Measurements from ENCODE around the gene KIRREL1. TPM values are rescaled to one million over a fixed set of nuclear protein-coding genes. Genes with fewer than 3 reads are reported as not detected.

KIRREL1 gene
- total RNA-seq, 6 experiments from 2014 or later, result 99.5 to 121 (median 107) TPM

DNA sequence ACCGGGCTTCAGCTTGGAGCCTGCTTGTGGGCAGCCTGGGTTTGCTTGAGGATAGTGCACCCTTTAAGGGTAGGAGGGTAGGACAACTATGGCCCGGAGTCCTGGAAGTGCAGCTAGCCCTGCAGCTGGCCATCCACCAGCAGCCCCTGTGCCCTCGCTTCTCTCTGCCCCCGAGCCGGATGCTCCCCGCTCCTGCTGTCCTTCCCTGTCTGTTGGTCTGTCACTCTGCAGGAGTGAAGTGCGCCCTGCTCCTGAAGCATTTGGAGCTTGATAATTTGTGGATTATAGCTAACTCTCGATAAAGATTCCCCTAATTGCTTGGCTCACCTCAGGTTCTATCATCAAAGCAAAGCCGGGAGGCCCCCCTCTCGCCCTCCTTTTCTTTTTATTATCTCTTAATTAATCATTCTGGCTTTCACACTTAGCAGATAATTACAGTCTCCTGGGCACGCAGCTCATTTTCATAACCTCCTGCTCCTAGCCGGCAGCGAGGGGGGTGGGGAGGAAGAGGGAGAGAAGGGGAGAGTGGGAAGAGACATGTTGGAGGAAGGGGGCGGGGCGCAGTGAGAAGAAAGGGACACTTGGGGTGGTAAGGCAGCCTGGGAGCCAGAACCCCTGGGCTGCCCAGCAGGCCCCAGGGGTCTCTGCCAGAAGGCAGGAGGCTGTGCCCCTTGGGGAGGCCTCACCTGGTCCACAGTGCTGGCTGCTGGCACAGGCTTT lies 14.4 kb downstream of the KIRREL1 start:
- DNase-seq, result no peak
- peaks cover 28% of the 10 kb centered on the region for H3K36me3 Mint-ChIP-seq (ENCODE audit: low read depth)
- H3K27ac Mint-ChIP-seq, result peak overlapping the region; percentile 97
- peaks cover 100% of the 10 kb centered on the region for H3K4me1 Mint-ChIP-seq (ENCODE audit: low read depth)
- peak overlapping the region; percentile 57 for H3K4me3 Mint-ChIP-seq
- TF ChIP-seq, protein P1, sequence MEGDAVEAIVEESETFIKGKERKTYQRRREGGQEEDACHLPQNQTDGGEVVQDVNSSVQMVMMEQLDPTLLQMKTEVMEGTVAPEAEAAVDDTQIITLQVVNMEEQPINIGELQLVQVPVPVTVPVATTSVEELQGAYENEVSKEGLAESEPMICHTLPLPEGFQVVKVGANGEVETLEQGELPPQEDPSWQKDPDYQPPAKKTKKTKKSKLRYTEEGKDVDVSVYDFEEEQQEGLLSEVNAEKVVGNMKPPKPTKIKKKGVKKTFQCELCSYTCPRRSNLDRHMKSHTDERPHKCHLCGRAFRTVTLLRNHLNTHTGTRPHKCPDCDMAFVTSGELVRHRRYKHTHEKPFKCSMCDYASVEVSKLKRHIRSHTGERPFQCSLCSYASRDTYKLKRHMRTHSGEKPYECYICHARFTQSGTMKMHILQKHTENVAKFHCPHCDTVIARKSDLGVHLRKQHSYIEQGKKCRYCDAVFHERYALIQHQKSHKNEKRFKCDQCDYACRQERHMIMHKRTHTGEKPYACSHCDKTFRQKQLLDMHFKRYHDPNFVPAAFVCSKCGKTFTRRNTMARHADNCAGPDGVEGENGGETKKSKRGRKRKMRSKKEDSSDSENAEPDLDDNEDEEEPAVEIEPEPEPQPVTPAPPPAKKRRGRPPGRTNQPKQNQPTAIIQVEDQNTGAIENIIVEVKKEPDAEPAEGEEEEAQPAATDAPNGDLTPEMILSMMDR (IDR thresholded peaks at IDR 0.05), result no peak
- no peaks in the 10 kb centered on the region for H3K9me3 Mint-ChIP-seq
- peaks cover 3% of the 10 kb centered on the region; the same call in 1 of the 2 replicates for H3K27me3 Mint-ChIP-seq (ENCODE audit: insufficient read depth)

GRCh38 chr1:158008630-158009029 lies 15.2 kb downstream of the KIRREL1 start:
- peaks cover 100% of the 10 kb centered on the region for H3K4me1 Mint-ChIP-seq (ENCODE audit: low read depth)
- no peak for DNase-seq
- H3K27ac Mint-ChIP-seq, result peak overlapping the region; percentile 97
- peak overlapping the region; percentile 57 for H3K4me3 Mint-ChIP-seq
- no peaks in the 10 kb centered on the region for H3K9me3 Mint-ChIP-seq
- TF ChIP-seq, protein P1 (IDR thresholded peaks at IDR 0.05), result no peak
- peaks cover 35% of the 10 kb centered on the region for H3K36me3 Mint-ChIP-seq (ENCODE audit: low read depth)
- peaks cover 3% of the 10 kb centered on the region; the same call in 1 of the 2 replicates for H3K27me3 Mint-ChIP-seq (ENCODE audit: insufficient read depth)

GRCh38 chr1:158011714-158012113 lies 18.3 kb downstream of the KIRREL1 start:
- TF ChIP-seq, protein P1 (IDR thresholded peaks at IDR 0.05), result no peak
- H3K27me3 Mint-ChIP-seq (ENCODE audit: insufficient read depth), result peaks cover 3% of the 10 kb centered on the region; the same call in 1 of the 2 replicates
- H3K4me3 Mint-ChIP-seq, result peak overlapping the region; percentile 85
- no peaks in the 10 kb centered on the region for H3K9me3 Mint-ChIP-seq
- H3K36me3 Mint-ChIP-seq (ENCODE audit: low read depth), result peaks cover 26% of the 10 kb centered on the region
- H3K4me1 Mint-ChIP-seq (ENCODE audit: low read depth), result peaks cover 100% of the 10 kb centered on the region
- peak overlapping the region; percentile 97 for H3K27ac Mint-ChIP-seq
- DNase-seq, result no peak

DNA sequence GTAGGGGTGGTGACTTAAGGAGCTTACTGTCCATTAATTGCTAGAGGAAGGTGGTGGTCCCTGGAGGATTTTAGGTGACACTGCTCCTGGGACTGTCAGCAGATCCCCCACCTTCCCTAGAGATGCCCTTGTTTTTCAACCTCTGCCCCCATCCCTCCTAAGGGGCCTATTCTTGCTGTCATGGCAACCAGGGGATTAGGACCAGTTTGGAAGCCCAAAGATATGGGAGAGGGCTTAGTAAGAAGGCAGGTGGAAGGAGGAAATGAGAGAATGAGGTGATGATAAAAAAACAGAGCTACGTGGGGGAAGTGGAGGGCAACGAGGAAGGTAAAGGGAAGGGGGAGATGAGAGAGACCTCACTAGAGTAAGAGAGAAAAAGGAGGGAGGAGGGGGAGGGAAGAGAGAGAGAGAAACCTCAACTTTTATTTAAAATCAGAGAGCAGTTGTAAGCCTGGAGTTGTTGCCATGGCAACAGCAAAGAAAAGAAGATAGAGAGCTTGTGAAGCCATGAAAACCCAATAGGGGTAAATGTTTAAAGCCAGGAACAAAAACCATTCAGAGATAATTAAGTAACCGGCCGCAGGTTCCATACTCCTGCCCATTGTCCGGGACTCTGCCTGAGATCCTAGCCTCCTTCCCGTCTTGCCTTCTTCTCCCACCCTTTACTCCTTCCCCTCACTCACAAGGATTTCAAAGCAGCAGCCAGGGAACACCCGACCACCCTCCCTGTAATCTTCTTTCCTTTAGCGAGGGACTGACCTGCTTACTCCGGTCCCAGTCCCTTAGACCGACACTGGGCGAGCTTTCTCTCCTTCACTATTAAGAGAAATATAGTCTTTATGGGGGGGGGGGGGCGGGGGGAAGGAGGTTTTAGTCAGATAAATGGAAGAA lies 20.6 kb downstream of the KIRREL1 start:
- H3K27ac Mint-ChIP-seq, result peak overlapping the region; percentile 97
- H3K4me1 Mint-ChIP-seq (ENCODE audit: low read depth), result peaks cover 100% of the 10 kb centered on the region
- H3K4me3 Mint-ChIP-seq, result 0 out of 2 replicates have a peak overlapping the region, but pooled peaks have one; percentile 30
- peaks cover 30% of the 10 kb centered on the region for H3K36me3 Mint-ChIP-seq (ENCODE audit: low read depth)
- H3K9me3 Mint-ChIP-seq, result no peaks in the 10 kb centered on the region
- TF ChIP-seq, protein P1 (IDR thresholded peaks at IDR 0.05), result no peak
- no peak for DNase-seq
- peaks cover 4% of the 10 kb centered on the region; the same call in 1 of the 2 replicates for H3K27me3 Mint-ChIP-seq (ENCODE audit: insufficient read depth)

GRCh38 chr1:158014731-158015320 lies 21.4 kb downstream of the KIRREL1 start:
- peaks cover 7% of the 10 kb centered on the region for H3K27me3 Mint-ChIP-seq (ENCODE audit: insufficient read depth)

More at GRCh38 chr1:158014731-158015320, 21.4 kb downstream of the KIRREL1 start:
- TF ChIP-seq, protein P1 (IDR thresholded peaks at IDR 0.05), result no peak
- Mint-ChIP-seq H3K4me1 (ENCODE audit: low read depth) (peaks cover 100% of the 10 kb centered on the region), H3K4me3 (no peak overlapping the region), H3K27ac (peak overlapping the region; percentile 86), H3K9me3 (no peaks in the 10 kb centered on the region), H3K36me3 (ENCODE audit: low read depth) (peaks cover 24% of the 10 kb centered on the region)
- DNase-seq, result no peak

All from HFFc6 (cell line).